Measurements from ENCODE around the gene SOBP.
"Not testable (repeated sequence)": the region's sequence is repeated elsewhere in the genome, so short reads cannot be mapped to it uniquely, and the experiment has no call there.

The SOBP gene

DNA sequence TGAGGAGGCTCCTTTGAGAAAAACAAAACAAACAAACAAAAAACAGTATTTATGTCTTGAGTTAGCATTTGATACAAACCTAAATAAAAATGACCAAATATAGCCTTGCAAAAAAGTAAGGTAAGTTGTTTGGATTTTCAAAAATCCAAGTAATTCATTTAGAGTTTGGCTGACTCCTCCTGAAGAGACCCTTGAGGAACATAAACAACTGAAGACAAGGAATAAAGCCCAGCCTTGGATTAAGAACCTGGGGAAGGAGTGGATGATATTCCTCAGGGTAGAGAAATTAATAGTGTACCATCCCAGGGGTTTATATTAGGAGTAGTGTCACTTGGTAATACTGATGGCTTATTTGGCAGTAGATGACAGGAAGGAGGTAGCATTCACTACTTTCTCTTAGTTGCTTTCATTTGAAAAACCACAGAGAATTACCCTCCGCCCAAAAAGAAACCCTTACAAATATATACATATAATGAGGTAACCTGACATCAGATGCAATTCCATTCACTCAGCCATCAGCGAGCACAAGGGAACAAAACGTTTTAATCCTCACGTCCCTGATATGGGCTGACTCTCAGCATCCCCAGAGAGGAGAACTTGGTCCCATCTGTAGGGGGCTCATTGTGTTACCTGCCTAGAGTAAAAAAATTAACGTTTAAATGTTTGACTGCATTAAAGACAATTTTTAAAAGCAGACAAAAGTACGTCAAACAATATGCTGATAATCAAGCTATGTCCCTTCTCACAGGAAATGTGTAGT, 57.0 kb downstream of the SOBP start:
- no peak for DNase-seq (ENCODE audit: low spot score)
- no peak for TF ChIP-seq CTCF (IDR thresholded peaks at IDR 0.05; ENCODE audit: extremely low read depth, insufficient read depth, missing control alignments)
- in situ Hi-C loops (cut with MboI; ENCODE audit: low pct_unique_long_range_greater_than_20kb, low sequenced_read_pairs, unreplicated experiment), result no loop called here

DNA sequence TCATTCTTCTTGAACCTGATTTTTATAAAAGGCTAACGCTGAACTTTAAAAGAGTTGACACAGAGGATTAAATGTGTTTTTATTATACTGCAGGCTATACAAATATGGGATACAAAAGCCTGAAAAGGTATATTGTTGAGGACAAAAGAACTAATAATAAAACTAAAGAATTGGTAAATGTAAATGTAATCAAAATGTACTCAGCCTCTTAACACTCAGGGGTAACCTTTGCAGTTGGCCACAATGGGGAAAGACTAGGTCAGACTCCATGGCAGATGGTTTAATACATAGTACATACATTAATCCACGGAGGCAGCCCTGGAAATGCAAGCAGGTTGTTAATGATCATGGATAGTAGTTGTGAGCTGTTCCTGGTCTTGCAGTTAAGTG, 57.5 kb downstream of the SOBP start:
- in situ Hi-C loops (cut with MboI; ENCODE audit: low pct_unique_long_range_greater_than_20kb, low sequenced_read_pairs, unreplicated experiment), result no loop called here
- no peak for TF ChIP-seq CTCF (IDR thresholded peaks at IDR 0.05; ENCODE audit: extremely low read depth, insufficient read depth, missing control alignments)
- no peak for DNase-seq (ENCODE audit: low spot score)

- in situ Hi-C loops (cut with MboI; ENCODE audit: low pct_unique_long_range_greater_than_20kb, low sequenced_read_pairs, unreplicated experiment), result no loop called here
- TF ChIP-seq CTCF (IDR thresholded peaks at IDR 0.05; ENCODE audit: extremely low read depth, insufficient read depth, missing control alignments), result no peak
- no peak for DNase-seq (ENCODE audit: low spot score)
These were observed 60.4 kb downstream of the SOBP start for GRCh38 chr6:107550241-107550840.

- no peak for TF ChIP-seq CTCF (IDR thresholded peaks at IDR 0.05; ENCODE audit: extremely low read depth, insufficient read depth, missing control alignments)
- in situ Hi-C loops (cut with MboI; ENCODE audit: low pct_unique_long_range_greater_than_20kb, low sequenced_read_pairs, unreplicated experiment), result no loop called here
- DNase-seq (ENCODE audit: low spot score), result no peak
These were observed 61.0 kb downstream of the SOBP start for GRCh38 chr6:107550906-107551305.

GRCh38 chr6:107553121-107553520, 63.2 kb downstream of the SOBP start:
- in situ Hi-C loops (cut with MboI; ENCODE audit: low pct_unique_long_range_greater_than_20kb, low sequenced_read_pairs, unreplicated experiment); DNase-seq (ENCODE audit: low spot score): not testable (repeated sequence)

DNA sequence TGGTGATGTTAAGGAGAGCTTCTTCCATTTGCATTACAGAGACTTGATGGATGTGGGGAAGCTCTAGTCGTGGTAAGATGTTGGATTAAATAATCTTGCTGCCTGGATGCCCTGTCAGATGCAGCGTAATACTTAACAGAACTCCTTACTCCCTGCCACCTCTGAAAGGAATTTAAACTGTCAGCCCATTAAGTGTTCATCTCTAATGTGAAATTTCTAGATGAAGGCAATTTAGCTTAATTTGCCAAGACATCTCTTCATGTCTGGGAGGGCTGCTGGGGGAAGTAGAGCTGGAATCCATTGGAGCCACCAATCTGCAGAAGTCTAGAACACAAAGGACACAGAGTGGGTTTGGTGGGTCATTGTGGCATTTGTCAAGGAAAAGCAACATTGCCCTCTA, 64.4 kb downstream of the SOBP start:
- no peak for DNase-seq (ENCODE audit: low spot score)
- no peak for TF ChIP-seq CTCF (IDR thresholded peaks at IDR 0.05; ENCODE audit: extremely low read depth, insufficient read depth, missing control alignments)
- in situ Hi-C loops (cut with MboI; ENCODE audit: low pct_unique_long_range_greater_than_20kb, low sequenced_read_pairs, unreplicated experiment), result no loop called here

DNA sequence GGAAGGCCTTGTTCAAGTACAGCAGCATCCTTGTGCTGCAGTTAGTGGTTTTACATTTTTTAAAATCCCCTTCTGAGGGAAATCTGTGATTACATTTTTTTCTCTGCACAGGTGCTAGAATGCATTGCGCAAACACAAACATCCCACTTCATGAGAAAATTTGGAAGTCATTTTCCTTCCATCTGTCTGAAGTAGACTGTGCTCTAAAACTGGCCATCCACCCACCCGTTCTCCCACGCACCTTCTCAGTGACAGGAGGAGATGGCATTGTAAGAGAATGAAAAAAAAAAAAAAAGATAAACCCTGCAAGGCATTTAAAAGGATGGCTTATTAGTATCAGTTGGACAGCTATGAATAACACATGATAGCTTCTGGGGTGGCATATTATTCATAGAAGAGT, 65.0 kb downstream of the SOBP start:
- no peak for DNase-seq (ENCODE audit: low spot score)
- no peak for TF ChIP-seq CTCF (IDR thresholded peaks at IDR 0.05; ENCODE audit: extremely low read depth, insufficient read depth, missing control alignments)
- in situ Hi-C loops (cut with MboI; ENCODE audit: low pct_unique_long_range_greater_than_20kb, low sequenced_read_pairs, unreplicated experiment), result no loop called here

Measured in GM13977 (cell line).